Transverse colon (tissue), 4 donors: Measurements from ENCODE around the gene ZIC2. TPM values are rescaled to one million over a fixed set of nuclear protein-coding genes. Genes with fewer than 3 reads are reported as not detected.

Experiments used
- DNase-seq: peaks from one replicate; pipeline ENCODE4 v3.0.0-alpha.2; 2019
- H3K27ac ChIP-seq, 4 donors: fragments of 200-600 bp; sonication (generic); 2 replicates each; pipeline ENCODE4 v1.5.1; 2016 to 2018; ENCODE audit warnings: inconsistent platforms in 4 of 4
- H3K27me3 ChIP-seq: fragments of 200-600 bp; sonication (generic); 2 replicates; pipeline ENCODE4 v1.5.1; 2017; ENCODE audit warnings: inconsistent platforms
- H3K36me3 ChIP-seq, 4 donors: fragments of 200-600 bp; sonication (generic); 2 replicates each; pipeline ENCODE4 v1.5.1; 2017 to 2019; ENCODE audit warnings: inconsistent platforms in 4 of 4
- H3K4me1 ChIP-seq, 4 donors: fragments of 200-600 bp; sonication (generic); 2 replicates each; pipeline ENCODE4 v1.5.1; 2017 to 2020; ENCODE audit warnings: inconsistent platforms in 4 of 4
- H3K4me3 ChIP-seq, 4 donors: fragments of 200-600 bp; sonication (generic); 1 replicate in 1 of 4; 2 replicates in 3 of 4; pipeline versions ENCODE4 v1.5.1 to v1.6.1; 2017 to 2019; ENCODE audit warnings: inconsistent platforms in 4 of 4
- H3K9me3 ChIP-seq, 2 donors: fragments of 200-600 bp; sonication (generic); 2 replicates each; pipeline ENCODE4 v1.5.1; 2017 to 2019; ENCODE audit warnings: inconsistent platforms in 2 of 2
- EP300 ChIP-seq: sonication (generic); formaldehyde crosslinking; IDR thresholded peaks from one replicate; pipeline ENCODE4 v1.6.1; 2017; ENCODE audit warnings: antibody characterized with exemption, low read depth
- POLR2A ChIP-seq: fragments of 450-650 bp; IDR thresholded peaks from one replicate; pipeline ENCODE4 v1.6.1; 2016; ENCODE audit warnings: antibody characterized with exemption, mild to moderate bottlenecking, moderate library complexity
- POLR2AphosphoS5 ChIP-seq, 3 donors: sonication (generic); formaldehyde crosslinking; IDR thresholded peaks; one replicate each; pipeline ENCODE4 v1.6.1; 2016; ENCODE audit warnings: antibody characterized with exemption in 3 of 3
- WGBS, 2 donors: methylation state at CpG; one replicate each; pipeline ENCODE4 v1.1.5; 2018; ENCODE audit warnings: low coverage in 1 of 2; 5-methylcytosine and 5-hydroxymethylcytosine counted together
- in situ Hi-C, 4 donors: fragments of 200-750 bp; cut with MboI; loops; one replicate each; pipeline versions ENCODE4 v1.15.0 to v1.15.1; 2017; ENCODE audit warnings: low sequenced_read_pairs in 3 of 4, low pct_ligation_motif_present in 1 of 4, low pct_unique_long_range_greater_than_20kb in 1 of 4
- intact Hi-C: fragments of 100-400 bp; cut with DNase I; formaldehyde crosslinking; loops from one replicate; pipeline ENCODE4 v1.15.1; 2023; ENCODE audit warnings: low total_unique reads
- total RNA-seq, 4 donors: library from RNA; depleted of rRNA; stranded (reverse); fragments of >200 nt; gene quantifications; one replicate each; pipeline ENCODE4 v1.1.0, GENCODE V29; 2016
- TF ChIP-seq, protein P1 (sequence below), 5 experiments: fragments of 200-600 bp in 3 of 5; fragments of 450-650 bp in 2 of 5; sonication (generic) in 3 of 5; IDR thresholded peaks; 1 replicate in 2 of 5; 2 replicates in 3 of 5; pipeline ENCODE4 v1.5.1; 2016 to 2017; ENCODE audit warnings: antibody characterized with exemption in 5 of 5, inconsistent platforms in 3 of 5, mild to moderate bottlenecking in 2 of 5, moderate library complexity in 1 of 5

Gene ZIC2
- total RNA-seq, 4 donors from 2014 or later, result not detected

GRCh38 chr13:99991013-99991827, 9.6 kb downstream of the ZIC2 start:
- 24% methylated on average over 33 of the region's 35 CpGs; no CpG with 5 or more reads in 1 of the 2 donors for WGBS, 2 donors
- intact Hi-C loops (no loop called here), in situ Hi-C loops (no loop called here)
- no peak overlapping the region for H3K4me3 ChIP-seq
- no peak for DNase-seq
- peaks cover 0 to 36% (median 6%) of the 10 kb centered on the region in 4 donors for H3K4me1 ChIP-seq
- no peak for TF ChIP-seq EP300
- no peak overlapping the region for H3K27ac ChIP-seq
- H3K9me3 ChIP-seq, result no peaks in the 10 kb centered on the region
- H3K36me3 ChIP-seq, result no peaks in the 10 kb centered on the region
- peaks cover 100% of the 10 kb centered on the region for H3K27me3 ChIP-seq

DNA sequence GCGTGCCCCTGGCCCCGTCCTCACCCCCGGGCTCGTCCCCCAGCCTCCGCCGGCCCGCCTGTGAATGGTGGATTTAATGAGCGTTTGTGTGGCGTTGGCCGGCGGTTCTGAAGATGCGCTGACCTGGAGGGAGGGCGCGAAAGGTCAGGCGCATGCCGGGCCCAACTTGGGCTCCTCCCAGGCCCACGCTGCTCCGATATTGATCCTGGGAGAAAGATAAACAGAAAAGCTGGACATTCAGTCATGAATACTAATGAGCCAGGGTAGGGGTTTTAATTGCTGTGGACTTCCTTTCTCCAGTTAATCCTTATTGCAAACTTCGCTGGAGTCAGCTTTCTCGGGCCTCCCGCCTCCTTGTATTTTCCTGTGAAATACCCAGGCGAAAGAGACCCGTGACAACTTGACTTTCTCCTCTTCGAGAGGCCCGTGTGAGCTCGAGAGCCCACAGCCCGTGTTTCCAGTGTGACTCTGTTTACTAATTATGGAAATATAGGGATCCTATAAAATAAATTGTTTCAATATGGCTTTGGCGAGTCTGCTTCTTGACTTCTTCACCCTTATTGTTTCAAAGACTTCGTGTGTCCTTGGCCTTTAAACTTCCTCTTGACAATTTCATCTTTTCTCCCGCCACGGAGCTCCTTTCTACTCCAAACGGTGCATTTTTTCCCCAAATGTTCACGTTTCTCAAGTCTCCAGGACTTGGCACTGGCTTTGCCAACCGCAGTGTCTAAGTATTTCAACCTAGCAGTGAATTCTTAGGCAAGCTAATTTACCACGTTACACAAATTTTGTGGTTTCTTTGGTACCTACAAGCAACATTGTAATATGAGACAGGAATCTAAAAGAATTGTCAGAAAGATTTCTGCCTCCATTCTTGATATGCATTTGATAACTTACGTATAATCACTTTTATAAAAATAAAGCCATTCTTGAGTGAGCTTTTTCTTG, 10.5 kb downstream of the ZIC2 start:
- no peaks in the 10 kb centered on the region for H3K36me3 ChIP-seq
- WGBS, 2 donors, result 12 to 13% methylated on average over 14 to 31 of the region's 36 CpGs
- peaks cover 2 to 37% (median 6%) of the 10 kb centered on the region in 4 donors for H3K4me1 ChIP-seq
- TF ChIP-seq EP300, result no peak
- no peak for TF ChIP-seq POLR2A
- TF ChIP-seq, protein P1, sequence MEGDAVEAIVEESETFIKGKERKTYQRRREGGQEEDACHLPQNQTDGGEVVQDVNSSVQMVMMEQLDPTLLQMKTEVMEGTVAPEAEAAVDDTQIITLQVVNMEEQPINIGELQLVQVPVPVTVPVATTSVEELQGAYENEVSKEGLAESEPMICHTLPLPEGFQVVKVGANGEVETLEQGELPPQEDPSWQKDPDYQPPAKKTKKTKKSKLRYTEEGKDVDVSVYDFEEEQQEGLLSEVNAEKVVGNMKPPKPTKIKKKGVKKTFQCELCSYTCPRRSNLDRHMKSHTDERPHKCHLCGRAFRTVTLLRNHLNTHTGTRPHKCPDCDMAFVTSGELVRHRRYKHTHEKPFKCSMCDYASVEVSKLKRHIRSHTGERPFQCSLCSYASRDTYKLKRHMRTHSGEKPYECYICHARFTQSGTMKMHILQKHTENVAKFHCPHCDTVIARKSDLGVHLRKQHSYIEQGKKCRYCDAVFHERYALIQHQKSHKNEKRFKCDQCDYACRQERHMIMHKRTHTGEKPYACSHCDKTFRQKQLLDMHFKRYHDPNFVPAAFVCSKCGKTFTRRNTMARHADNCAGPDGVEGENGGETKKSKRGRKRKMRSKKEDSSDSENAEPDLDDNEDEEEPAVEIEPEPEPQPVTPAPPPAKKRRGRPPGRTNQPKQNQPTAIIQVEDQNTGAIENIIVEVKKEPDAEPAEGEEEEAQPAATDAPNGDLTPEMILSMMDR (IDR thresholded peaks at IDR 0.05), result no peak
- TF ChIP-seq POLR2AphosphoS5 (IDR thresholded peaks at IDR 0.05), result no peak
- no peak overlapping the region for H3K27ac ChIP-seq
- no peak for DNase-seq
- no peaks in the 10 kb centered on the region for H3K9me3 ChIP-seq
- H3K4me3 ChIP-seq, result no peak overlapping the region
- H3K27me3 ChIP-seq, result peaks cover 100% of the 10 kb centered on the region
- in situ Hi-C loops (no loop called here), intact Hi-C loops (no loop called here)

- no peak for DNase-seq
- no peak overlapping the region for H3K4me3 ChIP-seq
- TF ChIP-seq POLR2AphosphoS5 (IDR thresholded peaks at IDR 0.05) (no peak), EP300 (no peak), POLR2A (no peak)
- TF ChIP-seq, protein P1 (IDR thresholded peaks at IDR 0.05), result no peak
- H3K27me3 ChIP-seq, result peaks cover 100% of the 10 kb centered on the region
- no peaks in the 10 kb centered on the region for H3K9me3 ChIP-seq
- H3K36me3 ChIP-seq, result no peaks in the 10 kb centered on the region
- in situ Hi-C loops, result no loop called here
- no peak overlapping the region for H3K27ac ChIP-seq
- H3K4me1 ChIP-seq, result peaks cover 3 to 41% (median 6%) of the 10 kb centered on the region in 4 donors
- intact Hi-C loops, result no loop called here
- 3% methylated on average over 3 of the region's 3 CpGs for WGBS, 2 donors
These were observed 11.4 kb downstream of the ZIC2 start for GRCh38 chr13:99992949-99993351.

GRCh38 chr13:99993660-99994637, 12.4 kb downstream of the ZIC2 start:
- H3K4me3 ChIP-seq, result no peak overlapping the region
- H3K4me1 ChIP-seq, result peaks cover 3 to 36% (median 6%) of the 10 kb centered on the region in 4 donors
- H3K27ac ChIP-seq, result no peak overlapping the region
- peaks cover 100% of the 10 kb centered on the region for H3K27me3 ChIP-seq
- in situ Hi-C loops (no loop called here), intact Hi-C loops (no loop called here)
- H3K36me3 ChIP-seq, result no peaks in the 10 kb centered on the region
- DNase-seq, result no peak
- 11 to 12% methylated on average over 9 of the region's 9 CpGs for WGBS, 2 donors
- no peak for TF ChIP-seq EP300
- TF ChIP-seq POLR2AphosphoS5 (IDR thresholded peaks at IDR 0.05), result no peak
- TF ChIP-seq, protein P1 (IDR thresholded peaks at IDR 0.05), result no peak
- TF ChIP-seq POLR2A, result no peak
- no peaks in the 10 kb centered on the region for H3K9me3 ChIP-seq
